H1 (cell line): ENCODE data around the gene TMEM272. TPM values are rescaled to one million over a fixed set of nuclear protein-coding genes. Genes with fewer than 3 reads are reported as not detected.

Source experiments
- CTCF ChIA-PET: fragments of 300-600 bp; sonication (Branson Sonifier 250); formaldehyde crosslinking; loops from one replicate; lab custom pipeline; 2021; ENCODE audit not compliant: partially characterized antibody; lab: Charles Lee
- POLR2A ChIA-PET: fragments of 300-600 bp; sonication (Branson Sonifier 250); formaldehyde crosslinking; loops from one replicate; lab custom pipeline; 2021; ENCODE audit warnings: inconsistent platforms; ENCODE audit not compliant: partially characterized antibody; lab: Charles Lee
- DNase-seq, 2 experiments: peaks; one replicate each; pipeline versions ENCODE4 v3.0.0 to v3.0.0-alpha.2; 2010 to 2022; ENCODE audit warnings: low spot score in 2 of 2, low read depth in 1 of 2, mixed read lengths in 1 of 2
- FAIRE-seq: peaks from 2 replicates; lab custom pipeline; 2011; peaks lifted over from hg19 to GRCh38; lab: Jason Lieb, UNC
- H2AFZ ChIP-seq: 2 replicates; pipeline ENCODE4 v1.8.1; 2012; ENCODE audit warnings: low read length, inconsistent platforms
- H2AK5ac ChIP-seq: 2 replicates; pipeline ENCODE4 v1.6.1; 2013; ENCODE audit warnings: low read depth, low read length
- H2BK120ac ChIP-seq: replicated peaks from 2 replicates; pipeline ENCODE3; 2013; ENCODE audit warnings: low read depth, low read length, inconsistent platforms
- H2BK12ac ChIP-seq: 2 replicates; pipeline ENCODE4 v1.6.1; 2013; ENCODE audit warnings: low read depth, low read length
- H2BK15ac ChIP-seq: 2 replicates; pipeline ENCODE4 v1.6.1; 2013; ENCODE audit warnings: low read length
- H2BK20ac ChIP-seq: 2 replicates; pipeline ENCODE4 v1.6.1; 2013; ENCODE audit warnings: low read length
- H2BK5ac ChIP-seq: 2 replicates; pipeline ENCODE4 v1.6.1; 2013; ENCODE audit warnings: low read depth, low read length
- H3K14ac ChIP-seq: 2 replicates; pipeline ENCODE4 v1.6.1; 2013; ENCODE audit warnings: inconsistent platforms; ENCODE audit not compliant: insufficient read length
- H3K18ac ChIP-seq: 2 replicates; pipeline ENCODE4 v1.6.1; 2013; ENCODE audit warnings: low read length; ENCODE audit errors: extremely low read depth
- H3K23ac ChIP-seq: 2 replicates; pipeline ENCODE4 v1.6.1; 2013; ENCODE audit warnings: inconsistent platforms; ENCODE audit not compliant: insufficient read length
- H3K23me2 ChIP-seq: 2 replicates; pipeline ENCODE4 v1.6.1; 2013; ENCODE audit warnings: low read depth, low read length
- H3K27ac ChIP-seq: 2 replicates; pipeline ENCODE4 v1.6.1; 2011; ENCODE audit warnings: low read depth, low read length, inconsistent platforms
- H3K27me3 ChIP-seq, 4 experiments: replicated peaks in 1 of 4; 1 replicate in 1 of 4; 2 replicates in 3 of 4; pipeline versions ENCODE4 v1.6.1 to v1.8.1; 2011 to 2013; ENCODE audit warnings: low read length in 3 of 4, mild to moderate bottlenecking in 3 of 4, inconsistent platforms in 2 of 4, mixed read lengths in 2 of 4, moderate library complexity in 1 of 4; ENCODE audit not compliant: control insufficient read depth in 3 of 4, insufficient read depth in 3 of 4; ENCODE audit errors: extremely low read depth in 1 of 4
- H3K36me3 ChIP-seq, 4 experiments: 2 replicates each; pipeline versions ENCODE4 v1.6.1 to v1.8.1; 2011 to 2013; ENCODE audit warnings: mild to moderate bottlenecking in 4 of 4, low read length in 3 of 4, moderate library complexity in 2 of 4, control low read depth in 1 of 4, inconsistent platforms in 1 of 4; ENCODE audit not compliant: insufficient read depth in 4 of 4, control insufficient read depth in 2 of 4
- H3K4ac ChIP-seq: replicated peaks from 2 replicates; pipeline ENCODE3; 2013; ENCODE audit warnings: low read length, low read depth, mixed read lengths, inconsistent platforms; ENCODE audit not compliant: insufficient read length
- H3K4me1 ChIP-seq, 4 experiments: replicated peaks in 1 of 4; 1 replicate in 1 of 4; 2 replicates in 3 of 4; pipeline versions ENCODE4 v1.6.1 to v1.8.1; 2011 to 2013; ENCODE audit warnings: low read length in 3 of 4, inconsistent platforms in 2 of 4, mixed read lengths in 1 of 4; ENCODE audit not compliant: insufficient read depth in 4 of 4, control insufficient read depth in 3 of 4
- H3K4me2 ChIP-seq, 2 experiments: 2 replicates each; pipeline versions ENCODE4 v1.6.1 to v1.8.1; 2011 to 2013; ENCODE audit warnings: low read depth in 2 of 2, low read length in 2 of 2, control low read depth in 1 of 2, inconsistent platforms in 1 of 2, mild to moderate bottlenecking in 1 of 2; ENCODE audit not compliant: insufficient read depth in 1 of 2
- H3K4me3 ChIP-seq, 4 experiments: fragments of 200-600, 300-600 bp in 1 of 4; sonication (generic), shearing (Covaris generic), sonication (Bioruptor Twin) in 1 of 4; 2 replicates each; pipeline versions ENCODE4 v1.5.1 to v1.8.1; 2011 to 2016; ENCODE audit warnings: low read length in 4 of 4, low read depth in 3 of 4, control low read depth in 2 of 4, inconsistent platforms in 2 of 4, mild to moderate bottlenecking in 2 of 4, mixed read lengths in 1 of 4, moderate library complexity in 1 of 4; ENCODE audit not compliant: insufficient read depth in 2 of 4; ENCODE audit errors: extremely low read depth in 1 of 4
- H3K56ac ChIP-seq: replicated peaks from 2 replicates; pipeline ENCODE3; 2013; ENCODE audit warnings: low read depth, mild to moderate bottlenecking, mixed read lengths, low read length, inconsistent platforms; ENCODE audit not compliant: insufficient read length
- H3K79me1 ChIP-seq: 2 replicates; pipeline ENCODE4 v1.6.1; 2013; ENCODE audit warnings: low read depth, low read length, control low read depth
- H3K79me2 ChIP-seq, 2 experiments: 2 replicates each; pipeline versions ENCODE4 v1.6.1 to v1.8.1; 2012 to 2013; ENCODE audit warnings: low read length in 2 of 2, mild to moderate bottlenecking in 2 of 2, inconsistent platforms in 1 of 2; ENCODE audit not compliant: insufficient read depth in 2 of 2, control insufficient read depth in 1 of 2
- H3K9ac ChIP-seq, 4 experiments: replicated peaks in 1 of 4; 1 replicate in 1 of 4; 2 replicates in 3 of 4; pipeline versions ENCODE4 v1.6.1 to v1.8.1; 2011 to 2013; ENCODE audit warnings: low read depth in 3 of 4, low read length in 3 of 4, control low read depth in 2 of 4, mild to moderate bottlenecking in 2 of 4, moderate library complexity in 2 of 4, inconsistent platforms in 1 of 4; ENCODE audit errors: extremely low read depth in 1 of 4
- H3K9me3 ChIP-seq, 2 experiments: 2 replicates each; pipeline versions ENCODE4 v1.6.1 to v1.8.1; 2012 to 2013; ENCODE audit warnings: mild to moderate bottlenecking in 2 of 2, moderate library complexity in 2 of 2, control low read depth in 1 of 2, inconsistent platforms in 1 of 2, low read depth in 1 of 2, low read length in 1 of 2, mixed read lengths in 1 of 2; ENCODE audit not compliant: insufficient read depth in 2 of 2
- H4K20me1 ChIP-seq, 2 experiments: replicated peaks in 1 of 2; 2 replicates each; pipeline versions ENCODE3 to v1.8.1; 2011 to 2013; ENCODE audit warnings: inconsistent platforms in 2 of 2, low read length in 2 of 2, mild to moderate bottlenecking in 1 of 2; ENCODE audit not compliant: insufficient read depth in 2 of 2, control insufficient read depth in 1 of 2
- H4K5ac ChIP-seq: 2 replicates; pipeline ENCODE4 v1.6.1; 2013; ENCODE audit warnings: low read length, low read depth, mixed read lengths, inconsistent platforms; ENCODE audit not compliant: insufficient read length
- H4K8ac ChIP-seq: 2 replicates; pipeline ENCODE4 v1.8.0; 2013; ENCODE audit warnings: mild to moderate bottlenecking, moderate library complexity, low read length, inconsistent platforms; ENCODE audit not compliant: insufficient read depth; ENCODE audit errors: extremely low read depth
- H4K91ac ChIP-seq: replicated peaks from 2 replicates; pipeline ENCODE3; 2013; ENCODE audit warnings: low read length, mixed read lengths, inconsistent platforms; ENCODE audit not compliant: insufficient read length
- BCL11A ChIP-seq, 2 experiments: IDR thresholded peaks; one replicate each; pipeline ENCODE4 v1.6.1; 2011; ENCODE audit warnings: low read depth in 2 of 2, low read length in 2 of 2, mild to moderate bottlenecking in 2 of 2
- BRCA1 ChIP-seq: IDR thresholded peaks from 2 replicates; pipeline ENCODE4 v1.6.1; 2012; ENCODE audit warnings: low read depth, low read length, improper control_type of control experiment
- GTF2F1 ChIP-seq: IDR thresholded peaks from 2 replicates; pipeline ENCODE4 v1.6.1; 2012; ENCODE audit warnings: low read depth, low read length, improper control_type of control experiment, borderline replicate concordance
- JUN ChIP-seq: IDR thresholded peaks from 2 replicates; pipeline ENCODE4 v1.6.1; 2011; ENCODE audit warnings: low read depth, mild to moderate bottlenecking, improper control_type of control experiment, low read length
- RAD21 ChIP-seq, 2 experiments: IDR thresholded peaks in 1 of 2; conservative IDR thresholded peaks in 1 of 2; 2 replicates each; pipeline ENCODE4 v1.6.1; 2011; ENCODE audit warnings: low read depth in 2 of 2, low read length in 2 of 2, improper control_type of control experiment in 1 of 2, inconsistent platforms in 1 of 2, mild to moderate bottlenecking in 1 of 2, moderate library complexity in 1 of 2
- SIN3A ChIP-seq, 2 experiments: IDR thresholded peaks in 1 of 2; conservative IDR thresholded peaks in 1 of 2; 2 replicates each; pipeline ENCODE4 v1.6.1; 2011 to 2012; ENCODE audit warnings: low read length in 2 of 2, improper control_type of control experiment in 1 of 2, low read depth in 1 of 2, mild to moderate bottlenecking in 1 of 2
- SIX5 ChIP-seq: IDR thresholded peaks from 2 replicates; pipeline ENCODE4 v1.6.1; 2011; ENCODE audit warnings: mild to moderate bottlenecking, low read depth, low read length
- SUZ12 ChIP-seq: fragments of 200-600 bp; sonication (generic); IDR thresholded peaks from 2 replicates; pipeline ENCODE4 v1.6.1; 2012; ENCODE audit warnings: mild to moderate bottlenecking, inconsistent platforms, low read length, moderate library complexity, mixed read lengths
- TAF7 ChIP-seq: optimal IDR thresholded peaks from 2 replicates; pipeline ENCODE3; 2011; ENCODE audit warnings: low read depth, mild to moderate bottlenecking, inconsistent platforms, low read length, moderate library complexity, borderline replicate concordance
- TBP ChIP-seq: IDR thresholded peaks from 2 replicates; pipeline ENCODE4 v1.6.1; 2011; ENCODE audit warnings: low read depth, low read length, improper control_type of control experiment
- TCF12 ChIP-seq: IDR thresholded peaks from 2 replicates; pipeline ENCODE4 v1.6.1; 2011; ENCODE audit warnings: low read depth, mild to moderate bottlenecking, low read length
- TEAD4 ChIP-seq: IDR thresholded peaks from 2 replicates; pipeline ENCODE4 v1.6.1; 2012; ENCODE audit warnings: low read depth, low read length, inconsistent platforms, mixed read lengths
- WGBS, 2 experiments: shearing (Covaris generic) in 1 of 2; methylation state at CpG; one replicate each; pipeline versions ENCODE4 v1.1.6 to v1.1.7; 2013 to 2015; ENCODE audit warnings: low lambda C conversion rate in 2 of 2, mixed read lengths in 2 of 2, inconsistent platforms in 1 of 2, low coverage in 1 of 2, missing lambda C conversion rate in 1 of 2; ENCODE audit not compliant: insufficient replicate concordance in 2 of 2, insufficient coverage in 1 of 2, insufficient read length in 1 of 2; ENCODE audit errors: extremely low coverage in 1 of 2, missing lambda C conversion rate in 1 of 2; 5-methylcytosine and 5-hydroxymethylcytosine counted together
- polyA plus RNA-seq, 7 experiments: library from polyadenylated mRNA; depleted of rRNA in 3 of 7; stranded (reverse) in 5 of 7; unstranded in 2 of 7; fragments of >200 nt in 5 of 7; fragments of 200-250 nt in 2 of 7; gene quantifications; 1 replicate in 5 of 7; 2 replicates in 1 of 7; 4 replicates in 1 of 7; pipeline versions ENCODE4 v1.2.1 to v1.2.3, GENCODE V29; 2011 to 2013; ENCODE audit warnings: missing spikeins in 2 of 7, mixed read lengths in 2 of 7
- total RNA-seq: library from RNA; stranded (reverse); fragmentation: NEBNext Ultra II Directional; extraction: Animal tissue kit (Norgen Biotek cat#: 25700); gene quantifications from 2 replicates; pipeline ENCODE4 v1.2.1, GENCODE V29; 2021
- TF ChIP-seq, protein P1 (sequence below): IDR thresholded peaks from 2 replicates; pipeline ENCODE4 v1.6.1; 2011; ENCODE audit warnings: low read length, improper control_type of control experiment

Gene TMEM272
- total and polyA plus RNA-seq, 2 of the 8 experiments (the other 6 are each of a cell fraction or from before 2014, with no cell fraction given), result 0.05 TPM; not detected in 1

DNA sequence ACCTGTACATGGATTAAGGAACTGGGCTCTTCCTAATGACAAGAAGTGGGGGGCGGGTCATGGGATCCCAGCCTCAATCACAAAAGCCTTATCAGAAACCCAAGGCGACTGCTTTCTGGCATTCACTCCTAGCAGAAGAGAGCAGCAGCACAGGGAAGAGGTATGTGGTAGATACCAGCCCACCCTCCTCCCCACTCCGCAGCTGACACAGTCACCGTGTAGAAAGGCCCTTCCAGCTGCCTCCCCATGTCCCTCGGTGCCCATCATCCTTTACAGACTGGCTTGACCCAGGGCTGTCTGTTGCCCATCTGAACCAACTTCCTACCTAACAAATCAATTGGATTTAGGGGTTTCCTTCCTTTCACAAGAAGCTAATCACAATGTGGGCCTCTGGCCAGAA, 37.9 kb downstream of the TMEM272 start:
- no peaks in the 10 kb centered on the region for H3K79me1 ChIP-seq
- peaks cover 8% of the 10 kb centered on the region for H3K23me2 ChIP-seq
- FAIRE-seq, result no peak
- peaks cover 11 to 19% (median 14%) of the 10 kb centered on the region in 4 experiments for H3K4me1 ChIP-seq
- no peak overlapping the region for H4K5ac ChIP-seq
- no peak overlapping the region for H3K4me2 ChIP-seq
- H2AFZ ChIP-seq, result no peak overlapping the region
- no peaks in the 10 kb centered on the region for H3K79me2 ChIP-seq
- POLR2A ChIA-PET, result interaction anchor here (1.1 to 1.3 kb wide), 2 partner anchors 354 to 376 kb away, joined by 3 to 4 read pairs; partner anchors contain the start of gene INTS6
- no peak for DNase-seq
- 71% methylated on average over 5 of the region's 5 CpGs; no CpG with 5 or more reads in 1 of the 2 experiments for WGBS, 2 experiments
- H4K8ac ChIP-seq, result no peak overlapping the region
- H3K27me3 ChIP-seq, result 0 out of 7 replicates have a peak, but pooled peaks cover 0 to 2% (median 0%) of the 10 kb centered on the region in 4 experiments
- H3K36me3 ChIP-seq, result no peaks in the 10 kb centered on the region
- CTCF ChIA-PET, result interaction anchor here (3.4 kb wide), 1 partner anchor 8 kb away, joined by 29 read pairs; no protein-coding TSS in a partner anchor
- H3K18ac ChIP-seq, result no peak overlapping the region
- no peaks in the 10 kb centered on the region for H3K9me3 ChIP-seq
- H3K14ac ChIP-seq, result no peak overlapping the region
- no peak overlapping the region for H3K4ac ChIP-seq
- H2BK20ac ChIP-seq, result no peak overlapping the region
- no peak overlapping the region for H2BK15ac ChIP-seq
- no peak overlapping the region for H2BK120ac ChIP-seq
- no peak overlapping the region for H4K91ac ChIP-seq
- no peak overlapping the region for H3K4me3 ChIP-seq
- H3K56ac ChIP-seq, result no peak overlapping the region
- no peak overlapping the region for H2BK5ac ChIP-seq
- H3K9ac ChIP-seq, result no peak overlapping the region
- no peak overlapping the region for H3K23ac ChIP-seq
- no peak overlapping the region for H2BK12ac ChIP-seq
- no peak overlapping the region for H3K27ac ChIP-seq
- H4K20me1 ChIP-seq, result no peaks in the 10 kb centered on the region
- no peak overlapping the region for H2AK5ac ChIP-seq
- TF ChIP-seq SIX5 (no peak), TBP (no peak), TCF12 (no peak), TEAD4 (no peak), JUN (no peak), GTF2F1 (no peak), SUZ12 (no peak), BCL11A (IDR thresholded peaks at IDR 0.05; ENCODE audit: low read depth in 2 of 2, low read length in 2 of 2) (no peak), TAF7 (no peak), BRCA1 (no peak), RAD21 (IDR thresholded peaks at IDR 0.05 in 1 of 2, conservative IDR thresholded peaks at IDR 0.05 in 1 of 2; ENCODE audit: low read depth in 2 of 2, low read length in 2 of 2) (no peak), SIN3A (conservative IDR thresholded peaks at IDR 0.05 in 1 of 2, IDR thresholded peaks at IDR 0.05 in 1 of 2; ENCODE audit: low read depth in 1 of 2, low read length in 2 of 2) (no peak)
- TF ChIP-seq, protein P1, sequence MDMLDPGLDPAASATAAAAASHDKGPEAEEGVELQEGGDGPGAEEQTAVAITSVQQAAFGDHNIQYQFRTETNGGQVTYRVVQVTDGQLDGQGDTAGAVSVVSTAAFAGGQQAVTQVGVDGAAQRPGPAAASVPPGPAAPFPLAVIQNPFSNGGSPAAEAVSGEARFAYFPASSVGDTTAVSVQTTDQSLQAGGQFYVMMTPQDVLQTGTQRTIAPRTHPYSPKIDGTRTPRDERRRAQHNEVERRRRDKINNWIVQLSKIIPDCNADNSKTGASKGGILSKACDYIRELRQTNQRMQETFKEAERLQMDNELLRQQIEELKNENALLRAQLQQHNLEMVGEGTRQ, result no peak
